ELR (cell line): ENCODE data around the gene IL20RB.

Experiments used
- DNase-seq: peaks from one replicate; pipeline ENCODE4 v3.0.0-alpha.2; 2015; ENCODE audit warnings: low read depth

The IL20RB gene, protein sequence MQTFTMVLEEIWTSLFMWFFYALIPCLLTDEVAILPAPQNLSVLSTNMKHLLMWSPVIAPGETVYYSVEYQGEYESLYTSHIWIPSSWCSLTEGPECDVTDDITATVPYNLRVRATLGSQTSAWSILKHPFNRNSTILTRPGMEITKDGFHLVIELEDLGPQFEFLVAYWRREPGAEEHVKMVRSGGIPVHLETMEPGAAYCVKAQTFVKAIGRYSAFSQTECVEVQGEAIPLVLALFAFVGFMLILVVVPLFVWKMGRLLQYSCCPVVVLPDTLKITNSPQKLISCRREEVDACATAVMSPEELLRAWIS

DNA sequence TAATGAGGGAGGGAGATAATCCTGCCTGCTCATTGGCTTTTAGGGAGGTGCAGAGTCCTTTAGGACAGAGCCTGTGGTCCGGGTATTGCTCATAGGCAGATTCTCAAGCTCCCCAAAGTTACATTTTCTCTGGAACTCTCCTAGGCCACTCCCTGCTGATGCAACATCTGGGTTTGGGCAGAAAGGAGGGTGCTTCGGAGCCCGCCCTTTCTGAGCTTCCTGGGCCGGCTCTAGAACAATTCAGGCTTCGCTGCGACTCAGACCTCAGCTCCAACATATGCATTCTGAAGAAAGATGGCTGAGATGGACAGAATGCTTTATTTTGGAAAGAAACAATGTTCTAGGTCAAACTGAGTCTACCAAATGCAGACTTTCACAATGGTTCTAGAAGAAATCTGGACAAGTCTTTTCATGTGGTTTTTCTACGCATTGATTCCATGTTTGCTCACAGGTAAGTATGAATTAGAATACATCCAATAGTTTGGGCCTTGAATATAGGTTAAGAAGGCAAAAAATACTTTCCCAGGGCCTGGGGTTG is at the start of gene IL20RB:
Gene IL20RB, plus strand, starts transcription at position 233 of the 538 bp plus-strand sequence. Its CDS starts 131 bp downstream, at position 364.
- DNase-seq = peak; percentile 55

DNA sequence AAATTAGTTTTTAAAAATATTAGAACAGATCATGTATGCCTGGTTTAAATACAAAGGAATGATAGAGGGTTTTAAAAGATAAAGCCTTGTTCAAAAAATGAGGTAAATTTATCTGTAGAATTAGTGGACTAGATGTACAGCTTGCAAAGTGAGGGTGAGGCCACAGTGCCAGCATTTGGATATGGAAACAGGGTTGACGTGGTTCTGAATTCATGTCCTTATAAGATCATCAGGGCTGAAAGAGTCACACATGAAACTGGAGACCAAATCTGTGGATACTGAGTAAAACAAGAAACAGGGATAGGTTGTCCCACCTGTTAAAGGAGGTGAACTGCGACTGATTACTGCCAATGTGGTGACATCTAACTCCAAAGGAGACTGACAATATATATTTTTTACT is 49.5 kb upstream of the IL20RB start:
- no peak for DNase-seq

DNA sequence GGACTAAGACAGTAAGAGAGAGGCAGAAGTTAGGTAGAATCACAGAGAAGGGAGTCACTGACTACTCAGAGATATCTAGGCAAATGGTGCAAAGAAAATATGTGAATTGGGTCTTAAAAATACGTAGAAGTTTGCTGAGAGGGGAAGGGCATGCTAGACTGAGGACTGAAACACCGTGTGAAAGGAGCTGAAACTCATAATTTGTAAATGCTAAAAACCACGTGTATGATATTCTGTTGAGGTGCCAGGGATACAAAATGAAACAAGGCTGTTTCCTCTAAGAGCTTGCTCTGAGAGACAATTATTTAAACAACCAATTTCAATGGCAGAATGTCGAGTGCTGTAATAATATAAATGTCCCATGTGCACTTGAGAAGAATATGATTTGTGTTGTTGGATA is 48.6 kb upstream of the IL20RB start:
- DNase-seq = no peak

DNA sequence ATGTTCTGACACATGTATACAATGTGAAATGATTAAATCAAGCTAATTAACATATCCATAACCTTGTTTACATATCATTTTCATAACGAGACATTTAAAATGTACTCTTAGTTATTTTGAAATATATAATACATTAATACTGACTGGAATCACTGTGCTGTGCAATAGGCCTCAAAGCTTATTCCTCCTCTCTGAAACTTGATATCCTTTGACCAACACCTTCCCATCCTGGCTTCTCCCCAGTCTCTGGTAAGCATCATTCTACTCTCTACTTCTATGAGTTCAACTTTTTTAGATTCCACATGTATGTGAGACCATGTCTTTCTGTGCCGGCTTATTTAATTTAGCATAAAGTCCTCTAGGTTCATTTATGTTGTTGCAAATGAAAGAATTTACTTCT is 47.1 kb upstream of the IL20RB start:
- DNase-seq = no peak

DNA sequence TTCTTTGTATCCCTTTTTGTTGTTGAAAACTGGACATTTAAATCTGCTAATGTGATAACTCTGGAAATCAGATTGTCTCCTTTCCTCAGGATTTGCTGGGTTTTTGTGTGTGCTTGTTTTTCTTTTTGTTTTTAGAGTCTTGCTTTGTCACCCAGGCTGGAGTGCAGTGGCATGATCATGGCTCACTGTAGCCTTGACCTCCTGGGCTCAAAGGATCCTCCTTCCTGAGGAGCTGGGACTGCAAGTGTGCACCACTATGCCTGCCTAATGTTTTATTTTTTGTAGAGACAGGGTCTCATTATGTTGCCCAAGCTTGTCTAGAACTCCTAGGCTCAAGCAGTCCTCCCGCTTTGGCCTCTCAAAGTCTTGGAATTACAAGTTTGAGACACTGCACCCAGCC is 44.6 kb upstream of the IL20RB start:
- DNase-seq = no peak

DNA sequence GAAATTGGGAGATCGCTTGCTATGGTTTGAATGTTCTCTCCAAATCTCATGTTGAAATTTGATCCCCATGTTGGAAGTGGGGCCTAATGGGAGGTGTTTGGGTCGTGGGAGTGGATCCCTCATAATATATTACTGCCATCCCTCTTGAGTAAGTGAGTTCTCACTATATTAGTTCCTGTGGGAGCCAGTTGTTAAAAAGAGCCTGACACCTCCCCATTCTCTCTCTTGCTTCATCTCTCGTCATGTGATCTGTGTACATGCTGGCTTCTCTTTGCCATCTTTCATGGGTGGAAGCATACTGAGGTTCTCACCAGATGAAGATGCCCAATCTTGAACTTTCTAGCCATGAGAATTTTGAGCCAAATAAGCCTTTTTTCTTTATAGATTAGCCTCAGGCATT is 43.0 kb upstream of the IL20RB start:
- DNase-seq = no peak

DNA sequence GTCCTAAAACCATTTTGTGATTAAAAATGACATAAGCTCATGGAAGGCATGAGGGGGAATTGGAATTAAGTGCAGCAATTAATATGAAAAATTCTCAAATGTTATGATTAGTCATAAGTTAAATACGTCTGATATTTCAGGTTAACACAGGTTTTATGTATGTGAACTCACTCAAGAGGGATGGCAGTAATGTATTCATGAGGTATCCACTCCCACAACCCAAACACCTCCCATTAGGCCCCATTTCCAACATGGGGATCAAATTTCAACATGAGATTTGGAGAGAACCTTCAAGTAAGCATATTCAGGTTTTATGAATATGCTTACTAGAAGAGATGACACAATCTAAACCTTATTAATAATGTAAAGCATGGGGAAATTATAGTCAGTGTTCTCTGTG is 41.6 kb upstream of the IL20RB start:
- no peak for DNase-seq

DNA sequence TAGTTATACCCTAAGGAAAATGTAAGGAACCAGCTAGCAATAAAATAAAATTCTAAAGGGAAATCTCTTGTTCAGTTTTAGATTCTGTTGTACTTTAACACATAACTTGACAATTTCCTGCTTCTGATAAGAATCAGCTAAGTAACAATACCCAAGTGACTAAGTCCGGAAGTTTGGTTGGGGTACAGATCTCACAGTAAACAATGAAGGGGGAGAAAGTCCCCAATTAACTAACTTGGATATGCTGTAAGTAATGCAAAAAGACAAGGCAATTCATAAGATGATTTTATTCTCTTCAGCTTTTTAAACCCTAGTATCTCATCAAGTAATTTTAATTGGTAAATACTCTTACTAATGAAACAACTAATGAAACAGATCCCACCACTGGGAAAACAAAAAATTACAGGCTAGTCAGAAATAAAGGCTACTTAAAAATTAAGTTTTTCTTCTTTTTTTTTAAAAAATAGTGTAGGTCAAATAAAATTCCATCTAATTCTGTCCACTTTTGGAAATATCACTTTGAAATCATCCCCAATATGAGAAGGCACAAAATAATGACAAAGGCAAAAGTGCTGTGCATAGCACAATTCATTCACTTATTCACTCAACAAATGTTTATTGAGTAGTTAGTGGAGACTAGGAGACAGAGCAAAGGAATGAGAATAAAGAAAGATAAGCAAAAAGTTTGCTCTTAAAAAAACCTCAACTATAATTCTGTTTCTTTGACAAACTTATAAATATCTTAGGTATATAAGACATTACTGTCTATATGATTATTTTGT is 37.8 kb upstream of the IL20RB start:
- peak; percentile 56 for DNase-seq

DNA sequence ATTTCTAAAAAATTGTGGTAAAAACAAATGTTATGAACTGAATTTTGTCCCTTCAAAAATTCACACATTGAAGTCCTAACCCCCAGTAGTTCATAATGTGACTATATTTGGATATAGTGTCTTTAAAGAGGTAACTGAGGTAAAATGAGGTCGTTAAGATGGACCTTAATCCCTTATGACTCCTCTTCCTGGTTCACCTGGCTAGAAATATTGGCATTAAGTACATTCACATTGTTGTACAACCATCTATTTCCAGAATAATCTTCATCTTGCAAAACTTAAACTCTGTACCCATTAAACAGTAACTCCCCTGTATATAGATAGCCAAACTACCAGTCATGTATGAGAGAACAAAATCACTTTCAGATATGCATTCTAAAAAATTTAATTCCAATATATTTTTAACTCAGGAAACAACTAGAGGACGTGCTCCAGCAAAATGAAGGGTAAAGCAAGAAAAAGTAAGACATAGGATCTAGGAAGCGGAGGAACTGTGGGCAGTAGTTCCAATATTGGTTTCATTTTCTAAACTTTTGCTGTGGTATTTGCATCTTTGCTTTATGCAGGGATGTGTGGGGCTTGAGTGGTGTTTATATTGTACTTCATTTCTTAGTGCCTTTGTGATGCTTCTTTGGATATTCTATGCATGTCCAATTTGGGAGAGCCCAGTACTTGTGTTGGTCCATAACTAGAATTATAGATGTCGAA is 36.7 kb upstream of the IL20RB start:
- DNase-seq = no peak

DNA sequence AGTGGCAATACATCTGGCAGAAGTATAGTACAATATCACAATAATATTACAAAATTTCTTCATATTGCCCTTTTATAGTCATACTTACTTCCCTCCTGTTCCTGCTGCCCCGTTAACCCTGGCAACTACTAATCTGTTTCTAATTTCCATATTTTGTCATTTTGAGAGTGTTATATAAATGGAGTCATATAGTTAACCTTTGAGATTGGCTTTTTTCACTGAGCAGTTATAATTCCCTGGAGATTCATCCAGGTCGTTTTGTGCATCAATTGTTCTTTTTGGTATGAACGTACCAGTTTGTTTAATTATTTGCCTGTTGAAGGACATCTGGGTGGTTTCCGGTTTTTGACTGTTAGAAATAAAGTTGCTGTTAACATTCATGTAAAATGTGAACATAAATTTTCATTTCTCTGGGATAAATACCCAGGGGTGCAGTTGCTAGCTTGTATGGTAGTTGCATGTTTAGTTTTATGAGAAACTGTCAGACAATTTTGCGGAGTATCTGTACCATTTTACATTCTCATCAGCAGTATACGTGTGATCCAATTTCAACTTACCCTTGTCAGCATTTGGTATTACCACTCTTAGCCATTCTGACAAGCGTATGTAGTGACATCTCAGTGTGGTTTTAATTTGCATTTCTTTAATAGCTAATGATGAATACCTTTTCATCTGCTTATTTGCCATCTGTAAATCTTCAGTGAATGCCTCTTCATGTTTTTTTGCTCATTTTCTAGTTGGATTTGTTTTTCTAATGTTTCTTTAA is 32.2 kb upstream of the IL20RB start:
- no peak for DNase-seq

DNA sequence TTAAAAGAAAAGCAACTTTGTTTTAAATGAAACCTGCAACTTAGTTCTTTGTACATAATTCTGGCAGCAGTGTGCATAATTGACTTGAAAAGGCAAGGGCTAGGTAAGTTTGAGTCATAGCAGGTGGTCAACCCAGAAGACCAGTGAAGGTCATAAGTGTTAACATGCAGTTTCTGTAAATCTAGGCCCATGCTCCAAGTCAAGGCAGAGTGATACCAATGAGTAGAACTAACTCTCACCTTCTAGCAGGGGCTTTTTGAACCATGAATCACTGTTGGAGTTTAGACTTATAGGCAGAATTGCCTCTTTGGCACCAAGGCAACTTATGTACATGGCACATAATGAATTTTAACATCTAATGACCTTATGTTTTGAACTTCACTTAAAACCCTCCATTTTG is 29.5 kb upstream of the IL20RB start:
- DNase-seq = no peak

DNA sequence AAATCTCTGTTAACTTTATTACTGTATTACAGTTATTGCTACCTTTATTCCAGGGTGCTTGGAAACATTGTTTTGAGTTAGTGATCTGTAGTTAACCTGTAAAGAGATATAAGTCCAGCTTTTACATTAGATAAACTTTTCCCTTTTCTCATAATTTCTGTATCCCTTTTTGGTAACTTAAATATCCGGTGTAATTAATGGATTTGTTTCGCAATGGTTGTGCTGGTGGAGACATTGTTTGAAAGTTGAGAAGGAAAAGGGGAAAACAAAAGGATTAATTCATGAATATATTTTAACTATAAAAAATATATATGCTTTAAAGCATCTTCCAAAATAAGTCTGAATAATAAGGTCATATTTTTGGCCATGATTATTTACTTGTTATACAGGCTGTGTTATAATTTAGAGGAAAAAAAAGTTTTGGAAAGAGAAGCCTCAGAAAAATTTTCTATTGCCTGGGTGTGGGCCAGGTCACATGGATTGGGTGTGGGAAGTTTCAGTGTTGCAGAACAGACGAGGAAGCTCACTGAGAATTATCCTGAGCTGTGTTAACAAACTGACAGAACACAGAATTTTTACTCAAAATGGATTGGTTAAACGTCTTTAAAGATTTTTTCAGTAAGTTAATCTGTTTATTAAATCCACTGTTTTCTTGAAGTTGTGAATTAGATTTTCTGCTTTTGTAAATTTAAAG is 27.7 kb upstream of the IL20RB start:
- DNase-seq = no peak

DNA sequence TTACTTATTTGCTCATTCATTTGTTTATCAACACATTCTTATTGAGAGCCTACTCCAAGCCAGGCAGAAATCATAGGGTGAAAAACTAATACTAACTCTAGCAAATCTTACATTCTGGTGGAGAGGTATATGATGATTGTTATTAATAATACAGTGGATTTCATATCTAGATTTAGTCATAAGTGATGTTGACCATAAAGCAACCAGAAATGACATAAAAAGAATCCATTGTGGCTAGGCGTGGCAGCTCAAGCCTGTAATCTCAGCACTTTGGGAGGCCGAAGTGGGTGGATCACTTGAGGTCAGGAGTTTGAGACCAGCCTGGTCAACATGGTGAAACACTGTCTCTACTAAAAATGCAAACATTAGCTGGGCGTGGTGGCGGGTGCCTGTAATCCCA is 26.2 kb upstream of the IL20RB start:
- no peak for DNase-seq

DNA sequence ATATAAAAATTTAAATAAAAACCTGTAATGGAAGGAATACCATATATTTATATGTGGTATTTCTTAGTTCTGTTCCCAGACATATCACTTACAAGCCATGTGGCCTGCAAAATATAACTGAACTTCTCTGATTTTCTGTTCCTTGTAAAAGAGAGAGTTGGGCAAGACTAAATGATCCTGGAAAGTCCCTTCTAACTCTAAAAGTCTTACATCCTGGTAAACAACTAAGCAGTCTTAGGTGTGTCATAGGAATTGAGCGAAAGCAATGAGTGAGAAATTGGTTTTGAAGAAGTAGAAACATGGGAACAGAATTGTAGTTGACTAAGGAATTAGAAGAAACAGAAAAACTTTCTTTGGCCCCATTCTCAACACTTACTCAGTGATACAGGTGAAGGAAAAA is 25.3 kb upstream of the IL20RB start:
- peak; percentile 9 for DNase-seq

DNA sequence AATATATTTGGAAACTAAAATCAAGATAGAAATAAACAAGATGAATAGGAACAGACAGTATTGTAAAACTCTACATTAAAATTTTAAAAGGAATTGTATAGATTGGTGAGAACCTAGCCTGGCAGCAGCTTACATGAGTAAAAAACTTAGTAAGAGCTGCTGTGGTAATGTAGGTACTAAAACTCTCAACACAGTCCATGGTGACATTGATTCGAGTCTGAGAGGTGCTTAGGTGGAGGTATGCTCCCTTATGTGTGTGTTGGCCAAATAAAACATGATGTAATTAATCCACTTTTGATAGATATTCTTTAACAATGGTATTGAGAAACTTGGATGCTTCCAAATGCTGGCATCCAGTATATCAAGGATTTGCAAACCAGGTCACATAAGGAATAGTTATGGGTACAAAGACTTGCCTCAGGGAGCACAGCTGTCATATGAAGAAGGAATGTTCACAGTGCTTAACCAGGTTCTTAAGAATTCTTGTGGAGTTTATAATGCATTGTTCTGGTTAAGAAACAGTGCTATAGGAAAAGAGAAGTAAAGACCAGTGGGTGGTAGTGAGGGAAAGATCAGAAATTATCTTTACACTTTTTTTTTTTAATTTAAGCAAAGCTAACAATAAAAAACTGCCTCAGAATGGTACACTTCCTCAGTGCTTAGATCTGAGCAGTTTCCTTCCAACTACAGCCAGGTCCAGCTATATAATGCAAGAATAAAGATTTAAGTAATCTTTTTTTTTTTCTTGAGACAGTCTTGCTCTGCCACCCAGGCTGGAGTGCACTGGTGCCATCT is 24.6 kb upstream of the IL20RB start:
- no peak for DNase-seq

DNA sequence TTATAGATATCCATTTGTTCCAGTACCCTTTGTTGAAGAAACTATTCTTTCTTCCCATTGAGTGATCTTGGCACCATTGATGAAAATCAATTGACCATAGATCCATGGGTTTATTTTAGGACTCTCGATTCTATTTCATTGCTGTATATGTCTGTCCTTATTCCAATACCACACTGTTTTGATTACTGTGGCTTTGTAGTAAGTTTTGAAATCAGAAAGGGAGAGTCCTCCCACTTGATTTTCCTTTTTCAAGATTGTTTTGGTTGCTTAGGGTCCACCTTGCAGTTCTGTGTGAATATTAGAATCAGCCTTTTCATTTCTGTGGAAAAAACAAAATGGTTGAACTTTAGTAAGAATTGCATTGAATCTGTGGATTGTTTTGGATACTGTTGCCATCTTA is 20.6 kb upstream of the IL20RB start:
- no peak for DNase-seq

DNA sequence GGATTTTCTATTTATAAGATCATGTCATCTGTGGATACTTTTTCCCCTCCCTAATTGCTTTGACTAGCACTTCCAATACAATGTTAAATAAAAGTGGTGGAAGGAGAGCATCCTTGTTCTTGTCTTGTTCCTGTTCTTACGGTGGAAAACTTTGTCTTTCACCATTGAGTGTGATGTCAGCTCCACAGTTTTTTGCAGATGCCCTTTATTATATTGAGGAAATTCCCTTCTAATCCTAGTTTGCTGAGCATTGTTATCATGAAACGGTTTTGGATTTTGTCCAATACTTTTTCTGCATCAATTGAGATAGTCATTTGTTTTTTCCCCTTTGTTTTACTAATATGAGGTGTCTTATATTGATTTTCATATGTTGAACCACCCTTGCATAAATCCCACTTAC is 19.9 kb upstream of the IL20RB start:
- DNase-seq = no peak

DNA sequence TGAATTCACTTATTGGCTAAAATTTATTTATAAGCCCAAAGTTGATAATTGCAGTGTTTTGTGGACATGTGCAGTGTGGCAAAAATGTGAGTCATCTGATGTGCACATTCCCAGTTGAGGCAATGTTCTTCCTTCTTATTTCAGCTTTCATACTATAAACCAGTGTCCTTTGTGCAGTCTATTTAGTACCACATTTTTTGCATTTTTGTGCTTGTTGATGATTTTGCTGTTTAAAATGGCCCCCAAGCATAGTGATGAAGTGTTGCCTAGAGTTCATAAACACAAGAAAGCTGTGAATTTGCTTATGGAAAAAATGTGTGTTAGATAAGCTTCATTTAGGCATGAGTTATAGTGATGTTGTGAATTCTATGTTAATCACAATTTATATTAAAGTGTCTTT is 19.4 kb upstream of the IL20RB start:
- DNase-seq = peak; percentile 54

DNA sequence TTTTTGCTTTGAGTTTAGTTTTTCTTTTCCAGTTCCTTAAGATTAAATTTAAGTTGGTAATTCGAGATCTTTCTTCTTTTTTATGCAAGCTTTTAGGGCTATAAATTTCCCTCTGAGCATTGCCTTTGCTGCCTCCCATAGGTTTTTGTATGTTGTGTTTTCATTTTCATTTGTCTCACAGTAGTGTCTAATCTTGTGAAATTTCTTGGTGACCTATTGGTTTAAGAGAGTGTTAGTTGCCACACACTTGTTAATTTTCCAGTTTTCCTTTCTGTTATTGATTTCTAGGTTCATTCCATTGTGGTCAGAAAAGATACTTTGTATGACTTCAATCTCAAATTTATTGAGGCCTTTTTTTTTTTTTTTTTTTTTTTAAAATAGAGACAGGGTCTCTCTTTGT is 18.3 kb upstream of the IL20RB start:
- no peak for DNase-seq

DNA sequence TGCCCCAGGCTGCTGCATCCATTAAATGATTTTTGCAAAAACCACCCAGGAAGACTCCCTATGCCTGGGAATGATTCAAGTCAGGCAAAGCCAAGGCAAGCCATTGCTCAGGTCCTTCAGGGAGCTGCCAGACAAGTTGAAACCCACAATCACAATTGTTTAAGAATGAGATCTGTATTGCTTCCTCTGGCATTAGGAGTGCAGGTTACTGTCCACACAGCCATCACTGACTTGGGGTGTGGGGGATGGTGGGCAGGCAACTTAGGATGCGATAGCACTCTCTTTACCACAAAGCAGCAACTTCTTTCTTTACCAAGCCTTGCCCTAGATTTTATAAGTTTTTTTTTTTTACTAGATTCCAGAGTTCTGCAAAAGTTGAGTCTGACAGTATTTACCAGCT is 15.0 kb upstream of the IL20RB start:
- no peak for DNase-seq

DNA sequence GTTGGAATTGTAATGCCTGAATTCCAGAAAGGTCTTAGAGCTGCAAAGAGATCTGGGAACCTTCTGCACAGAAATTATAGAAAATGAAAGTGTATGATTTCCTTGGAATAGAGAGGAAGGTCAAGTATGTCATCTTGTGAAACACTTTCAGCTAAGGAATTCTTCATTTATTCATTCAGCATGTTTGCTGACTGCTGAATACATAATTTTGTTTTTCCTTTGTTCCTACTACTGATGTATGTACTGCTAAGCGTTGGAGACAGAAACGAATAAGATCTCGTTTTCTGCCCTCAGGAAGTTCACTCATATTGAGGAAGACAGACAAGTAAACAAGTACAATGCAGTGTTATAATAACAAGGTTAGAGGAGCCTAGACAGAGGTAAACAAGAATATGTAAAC is 14.3 kb upstream of the IL20RB start:
- no peak for DNase-seq
